ENCODE measurements around the gene CRADD. TPM values are rescaled to one million over a fixed set of nuclear protein-coding genes. Genes with fewer than 3 reads are reported as not detected.

The CRADD gene
- total and polyA plus RNA-seq, 2 donors (not counting 3 experiments of a cell fraction or from before 2014, with no cell fraction given): 11.7 to 14.5 TPM

GRCh38 chr12:93704625-93705024 lies 27.4 kb downstream of the CRADD start:
- no peaks in the 10 kb centered on the region for H3K4me1 ChIP-seq (ENCODE audit: control insufficient read depth, extremely low read depth, insufficient read depth, low read length)

GRCh38 chr12:93705237-93705636 lies 28.1 kb downstream of the CRADD start:
- DNase-seq (ENCODE audit: low read depth, low spot score): no peak
- TF ChIP-seq MYC (IDR thresholded peaks at IDR 0.05; ENCODE audit: low read depth, low read length) (no peak), JUN (IDR thresholded peaks at IDR 0.05; ENCODE audit: borderline replicate concordance, insufficient read depth, insufficient read length, low read depth) (no peak), FOS (IDR thresholded peaks at IDR 0.05; ENCODE audit: borderline replicate concordance, insufficient read depth, low read length) (no peak), EZH2 (IDR thresholded peaks at IDR 0.05; ENCODE audit: borderline replicate concordance, low read depth, low read length, severe bottlenecking) (no peak)
- TF ChIP-seq, protein P1, sequence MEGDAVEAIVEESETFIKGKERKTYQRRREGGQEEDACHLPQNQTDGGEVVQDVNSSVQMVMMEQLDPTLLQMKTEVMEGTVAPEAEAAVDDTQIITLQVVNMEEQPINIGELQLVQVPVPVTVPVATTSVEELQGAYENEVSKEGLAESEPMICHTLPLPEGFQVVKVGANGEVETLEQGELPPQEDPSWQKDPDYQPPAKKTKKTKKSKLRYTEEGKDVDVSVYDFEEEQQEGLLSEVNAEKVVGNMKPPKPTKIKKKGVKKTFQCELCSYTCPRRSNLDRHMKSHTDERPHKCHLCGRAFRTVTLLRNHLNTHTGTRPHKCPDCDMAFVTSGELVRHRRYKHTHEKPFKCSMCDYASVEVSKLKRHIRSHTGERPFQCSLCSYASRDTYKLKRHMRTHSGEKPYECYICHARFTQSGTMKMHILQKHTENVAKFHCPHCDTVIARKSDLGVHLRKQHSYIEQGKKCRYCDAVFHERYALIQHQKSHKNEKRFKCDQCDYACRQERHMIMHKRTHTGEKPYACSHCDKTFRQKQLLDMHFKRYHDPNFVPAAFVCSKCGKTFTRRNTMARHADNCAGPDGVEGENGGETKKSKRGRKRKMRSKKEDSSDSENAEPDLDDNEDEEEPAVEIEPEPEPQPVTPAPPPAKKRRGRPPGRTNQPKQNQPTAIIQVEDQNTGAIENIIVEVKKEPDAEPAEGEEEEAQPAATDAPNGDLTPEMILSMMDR (IDR thresholded peaks at IDR 0.05; ENCODE audit: extremely low read depth in 1 of 2, insufficient read depth in 1 of 2, low read depth in 1 of 2, low read length in 2 of 2): no peak
- ChIA-PET POLR2A (no interaction called here), CTCF (no interaction called here)
- no peaks in the 10 kb centered on the region for H3K36me3 ChIP-seq (ENCODE audit: control insufficient read depth in 2 of 2, extremely low read depth in 1 of 2, insufficient read depth in 2 of 2, low read length in 2 of 2)
- H3K4me3 ChIP-seq (replicated peaks in 1 of 3; ENCODE audit: insufficient read depth in 1 of 3, low read depth in 1 of 3, low read length in 3 of 3): no peak overlapping the region
- no peaks in the 10 kb centered on the region for H3K4me1 ChIP-seq (ENCODE audit: control insufficient read depth, extremely low read depth, insufficient read depth, low read length)
- no peak overlapping the region for H2AFZ ChIP-seq (ENCODE audit: low read depth, low read length)
- no peaks in the 10 kb centered on the region for H3K9me3 ChIP-seq (replicated peaks; ENCODE audit: control insufficient read depth, insufficient read depth, low read length)
- no peaks in the 10 kb centered on the region for H3K27me3 ChIP-seq (ENCODE audit: control insufficient read depth in 2 of 2, insufficient read depth in 2 of 2, low read length in 2 of 2)
- no peak overlapping the region for H3K9ac ChIP-seq (replicated peaks; ENCODE audit: extremely low read depth, insufficient read depth, low read length)
- H4K20me1 ChIP-seq (replicated peaks; ENCODE audit: control insufficient read depth, extremely low read depth, insufficient read depth, low read length): no peaks in the 10 kb centered on the region
- H3K9me1 ChIP-seq (replicated peaks; ENCODE audit: control insufficient read depth, extremely low read depth, insufficient read depth, low read length): no peaks in the 10 kb centered on the region
- intact Hi-C loops (cut with micrococcal nuclease): no loop called here
- BruUV-seq (replicated peaks): no TSS peak
- no peak overlapping the region for H3K4me2 ChIP-seq (ENCODE audit: insufficient read depth, low read length)
- FAIRE-seq: no peak
- H3K27ac ChIP-seq (ENCODE audit: insufficient read depth, low read depth, low read length): no peak overlapping the region
- dilution Hi-C loops (cut with MboI; ENCODE audit: extremely low pct_ligation_motif_present, low sequenced_read_pairs): no loop called here
- no peaks in the 10 kb centered on the region for H3K79me2 ChIP-seq (ENCODE audit: control insufficient read depth, insufficient read depth, low read length)

More at GRCh38 chr12:93704625-93705024, 27.4 kb downstream of the CRADD start:
- H4K20me1 ChIP-seq (replicated peaks; ENCODE audit: control insufficient read depth, extremely low read depth, insufficient read depth, low read length): no peaks in the 10 kb centered on the region
- no peaks in the 10 kb centered on the region for H3K79me2 ChIP-seq (ENCODE audit: control insufficient read depth, insufficient read depth, low read length)
- no peaks in the 10 kb centered on the region for H3K27me3 ChIP-seq (ENCODE audit: control insufficient read depth in 2 of 2, insufficient read depth in 2 of 2, low read length in 2 of 2)
- H3K9me1 ChIP-seq (replicated peaks; ENCODE audit: control insufficient read depth, extremely low read depth, insufficient read depth, low read length): no peaks in the 10 kb centered on the region
- FAIRE-seq: no peak
- ChIA-PET POLR2A (no interaction called here), CTCF (interaction anchor here (0.9 kb wide), 1 partner anchor 63 kb away, joined by 3 read pairs; no protein-coding TSS in a partner anchor)
- intact Hi-C loops (cut with micrococcal nuclease): no loop called here
- H3K4me2 ChIP-seq (ENCODE audit: insufficient read depth, low read length): no peak overlapping the region
- no peak overlapping the region for H3K4me3 ChIP-seq (replicated peaks in 1 of 3; ENCODE audit: insufficient read depth in 1 of 3, low read depth in 1 of 3, low read length in 3 of 3)
- no peak overlapping the region for H3K9ac ChIP-seq (replicated peaks; ENCODE audit: extremely low read depth, insufficient read depth, low read length)
- BruUV-seq (replicated peaks): no TSS peak
- H3K9me3 ChIP-seq (replicated peaks; ENCODE audit: control insufficient read depth, insufficient read depth, low read length): no peaks in the 10 kb centered on the region
- no peak overlapping the region for H3K27ac ChIP-seq (ENCODE audit: insufficient read depth, low read depth, low read length)
- no peak overlapping the region for H2AFZ ChIP-seq (ENCODE audit: low read depth, low read length)
- no peak for DNase-seq (ENCODE audit: low read depth, low spot score)
- no peak for TF ChIP-seq EZH2 (IDR thresholded peaks at IDR 0.05; ENCODE audit: borderline replicate concordance, low read depth, low read length, severe bottlenecking)
- dilution Hi-C loops (cut with MboI; ENCODE audit: extremely low pct_ligation_motif_present, low sequenced_read_pairs): no loop called here
- no peaks in the 10 kb centered on the region for H3K36me3 ChIP-seq (ENCODE audit: control insufficient read depth in 2 of 2, extremely low read depth in 1 of 2, insufficient read depth in 2 of 2, low read length in 2 of 2)
